Cardiac atrium fibroblast (primary cell): ENCODE data around the gene TMEM132A. TPM values are rescaled to one million over a fixed set of nuclear protein-coding genes. Genes with fewer than 3 reads are reported as not detected.

Source experiments
- total RNA-seq: library from RNA; depleted of rRNA; stranded (reverse); fragments of >200 nt; gene quantifications from 2 replicates; pipeline ENCODE4 v1.2.3, GENCODE V29; 2015

TMEM132A gene, protein sequence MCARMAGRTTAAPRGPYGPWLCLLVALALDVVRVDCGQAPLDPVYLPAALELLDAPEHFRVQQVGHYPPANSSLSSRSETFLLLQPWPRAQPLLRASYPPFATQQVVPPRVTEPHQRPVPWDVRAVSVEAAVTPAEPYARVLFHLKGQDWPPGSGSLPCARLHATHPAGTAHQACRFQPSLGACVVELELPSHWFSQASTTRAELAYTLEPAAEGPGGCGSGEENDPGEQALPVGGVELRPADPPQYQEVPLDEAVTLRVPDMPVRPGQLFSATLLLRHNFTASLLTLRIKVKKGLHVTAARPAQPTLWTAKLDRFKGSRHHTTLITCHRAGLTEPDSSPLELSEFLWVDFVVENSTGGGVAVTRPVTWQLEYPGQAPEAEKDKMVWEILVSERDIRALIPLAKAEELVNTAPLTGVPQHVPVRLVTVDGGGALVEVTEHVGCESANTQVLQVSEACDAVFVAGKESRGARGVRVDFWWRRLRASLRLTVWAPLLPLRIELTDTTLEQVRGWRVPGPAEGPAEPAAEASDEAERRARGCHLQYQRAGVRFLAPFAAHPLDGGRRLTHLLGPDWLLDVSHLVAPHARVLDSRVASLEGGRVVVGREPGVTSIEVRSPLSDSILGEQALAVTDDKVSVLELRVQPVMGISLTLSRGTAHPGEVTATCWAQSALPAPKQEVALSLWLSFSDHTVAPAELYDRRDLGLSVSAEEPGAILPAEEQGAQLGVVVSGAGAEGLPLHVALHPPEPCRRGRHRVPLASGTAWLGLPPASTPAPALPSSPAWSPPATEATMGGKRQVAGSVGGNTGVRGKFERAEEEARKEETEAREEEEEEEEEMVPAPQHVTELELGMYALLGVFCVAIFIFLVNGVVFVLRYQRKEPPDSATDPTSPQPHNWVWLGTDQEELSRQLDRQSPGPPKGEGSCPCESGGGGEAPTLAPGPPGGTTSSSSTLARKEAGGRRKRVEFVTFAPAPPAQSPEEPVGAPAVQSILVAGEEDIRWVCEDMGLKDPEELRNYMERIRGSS
- total RNA-seq, result 17.9 and 77.4 TPM in 2 replicates

DNA sequence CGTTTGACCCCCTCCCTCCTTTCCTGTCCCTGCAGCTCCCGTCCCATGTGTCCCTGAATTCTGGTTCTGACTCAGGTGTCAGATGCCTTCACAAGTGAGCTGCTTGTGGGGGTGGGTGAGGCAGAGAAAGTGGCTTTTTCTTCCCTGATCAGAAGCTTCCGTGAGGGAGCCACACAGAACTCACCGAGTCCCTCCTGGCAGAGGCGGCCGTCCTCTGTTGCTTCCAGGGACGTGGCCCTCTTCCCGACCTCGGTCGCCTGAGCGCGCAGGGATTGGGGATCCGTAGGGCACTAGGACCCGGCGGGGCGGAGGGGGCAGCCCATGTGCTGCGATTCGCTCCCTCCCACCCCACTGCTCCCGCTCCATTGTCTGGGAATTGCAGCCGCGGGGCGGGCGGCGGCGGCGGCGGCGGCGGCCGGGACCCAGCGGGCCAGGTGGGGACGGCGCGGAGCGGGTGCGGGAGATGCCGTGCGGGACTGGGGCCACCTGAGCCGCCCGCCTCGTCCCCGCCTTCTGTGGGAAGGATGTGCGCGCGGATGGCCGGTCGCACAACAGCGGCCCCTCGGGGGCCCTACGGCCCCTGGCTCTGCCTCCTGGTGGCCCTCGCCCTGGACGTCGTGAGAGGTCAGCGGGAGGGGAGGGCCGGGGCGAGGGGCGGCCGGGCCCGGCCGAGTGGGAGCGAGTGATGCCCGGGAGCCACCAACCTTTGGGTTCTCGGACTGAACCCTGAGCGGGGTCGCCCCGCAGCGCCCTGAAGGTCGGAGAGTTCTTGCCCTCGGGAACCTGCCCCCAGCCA is at the start of gene TMEM132A:
TSS of gene TMEM132A (plus strand) at position 351 of the 796 bp plus-strand sequence. CDS start at position 525, 174 bp downstream.

DNA sequence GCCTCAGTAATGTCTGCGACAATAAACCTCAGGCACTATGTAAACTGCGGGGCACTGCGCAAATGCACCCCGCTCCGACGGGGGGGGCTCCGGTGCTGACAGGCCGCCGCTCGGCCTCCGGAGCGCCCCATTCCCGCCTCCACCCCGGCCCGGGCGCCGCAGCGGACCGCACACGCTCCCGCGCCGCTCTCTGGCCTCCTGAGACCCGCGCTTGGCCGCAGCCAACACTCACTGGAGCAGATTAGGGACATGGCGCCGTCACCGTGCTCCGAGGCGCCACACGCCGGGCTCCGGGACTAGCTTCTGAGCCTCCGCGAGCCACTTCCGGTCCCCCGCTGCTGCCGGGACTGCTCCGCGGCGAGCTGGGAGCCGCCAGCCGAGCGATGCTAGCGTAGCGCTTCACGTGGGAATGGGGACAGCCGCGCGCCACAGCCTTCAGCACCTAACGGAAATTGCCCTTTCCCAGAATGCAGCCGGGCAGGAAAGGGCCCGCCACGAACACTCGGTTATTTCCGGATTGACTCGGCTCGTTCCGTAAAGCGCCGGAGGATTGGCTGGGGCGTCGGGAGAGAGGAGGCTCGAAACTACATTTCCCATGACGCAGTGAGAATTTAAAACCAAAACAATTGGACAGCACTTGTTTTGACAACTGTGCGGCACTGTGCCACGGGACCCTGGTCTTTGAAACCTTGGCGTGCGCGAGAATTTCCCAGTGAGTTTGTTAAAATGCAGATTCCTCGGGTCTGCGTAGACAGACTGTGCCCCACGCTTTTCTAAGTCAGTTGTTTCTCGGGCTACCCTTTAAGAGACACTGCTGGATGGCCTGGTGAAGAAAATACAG is 17.9 kb upstream of the TMEM132A start, which contains the start of gene PRPF19:
TSS of gene PRPF19 (minus strand) at position 454 of the 841 bp plus-strand sequence. CDS start at position 251, 203 bp downstream.

DNA sequence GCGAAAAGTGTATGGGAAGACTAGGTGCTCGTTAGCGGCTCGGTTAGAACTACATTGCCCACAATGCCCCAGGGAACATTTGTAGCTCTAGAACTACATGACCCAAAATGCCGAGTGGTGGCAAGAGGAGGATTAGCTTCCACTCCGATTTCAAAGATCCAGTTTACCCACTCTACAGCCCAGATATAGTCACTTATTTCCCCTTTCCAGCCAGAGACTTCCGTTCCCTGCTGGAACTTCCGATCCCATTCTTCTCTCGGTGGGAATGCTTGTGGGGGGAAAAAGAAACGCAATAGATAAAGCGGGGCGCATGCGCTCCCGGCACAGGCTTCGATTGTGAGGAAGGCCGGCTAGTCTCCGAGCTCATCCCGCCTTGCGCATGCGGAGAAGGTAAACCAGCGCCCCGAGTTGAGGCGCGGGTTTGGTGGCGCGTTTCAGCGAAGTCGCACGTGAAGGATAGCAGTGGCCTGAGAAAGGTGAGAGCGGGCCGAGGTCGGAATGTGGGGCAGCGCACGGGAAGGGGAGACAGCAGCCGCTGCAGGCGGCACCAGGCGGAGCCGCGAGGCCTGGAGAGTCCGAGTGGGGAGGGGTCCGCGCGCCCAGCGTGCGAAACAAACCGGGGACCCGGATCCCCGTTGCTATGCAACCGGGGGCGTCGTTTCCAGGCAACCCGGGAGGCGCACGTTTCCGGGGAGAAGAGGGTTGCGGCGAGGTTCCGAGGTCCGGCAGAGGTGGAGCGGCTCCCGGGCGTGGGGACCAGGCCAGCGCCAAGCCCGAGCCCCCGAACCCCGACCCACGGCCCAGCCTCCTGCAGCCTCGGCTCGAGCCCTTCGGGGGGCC is 10.2 kb upstream of the TMEM132A start, which contains the start of gene TMEM109:
TSS of gene TMEM109 (plus strand) at position 366 of the 840 bp plus-strand sequence. CDS start 5,536 bp downstream, outside the sequence.

DNA sequence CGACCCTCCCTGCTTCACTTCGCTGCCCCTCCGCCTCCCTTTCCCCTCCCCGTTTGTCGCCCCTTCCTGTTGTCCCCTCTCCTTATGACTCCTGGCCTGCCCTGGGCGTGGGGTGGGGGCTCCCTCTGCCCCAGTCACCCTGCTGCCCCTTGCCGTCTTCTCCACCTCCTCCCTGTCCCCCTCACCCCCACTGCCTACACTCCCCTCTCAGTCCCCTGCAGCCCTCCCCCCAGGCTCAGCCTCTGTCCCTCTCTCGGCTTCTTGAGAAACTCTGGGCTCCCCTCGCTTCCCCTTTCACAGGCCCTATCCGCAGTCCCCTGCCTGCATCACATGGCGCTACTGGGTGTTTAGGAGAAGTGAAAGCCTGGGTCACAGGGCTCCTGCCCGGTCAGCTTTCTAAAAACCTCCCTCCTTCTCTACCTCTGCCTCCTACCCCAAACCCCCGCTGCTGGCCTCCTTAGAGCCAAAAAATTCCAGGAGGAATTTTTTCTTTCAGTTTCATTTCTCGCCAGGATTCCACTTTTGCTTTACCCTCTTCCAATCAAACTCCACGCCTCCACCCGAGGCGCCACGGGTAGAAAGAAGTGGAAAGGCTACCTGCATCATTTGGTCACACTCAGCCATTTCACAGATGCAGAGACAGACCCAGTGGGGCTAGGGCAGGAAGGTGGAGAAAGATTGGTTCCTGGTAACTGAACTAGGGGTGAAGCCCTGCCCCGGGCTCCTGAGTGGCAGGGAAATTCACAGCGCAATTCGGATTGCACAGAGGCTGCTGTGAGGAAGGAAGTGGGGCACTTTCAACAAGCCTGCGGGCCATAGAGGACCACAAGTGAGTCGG is 27.9 kb downstream of the TMEM132A start, which contains the start of gene SLC15A3:
TSS of gene SLC15A3 (minus strand) at position 273 of the 838 bp plus-strand sequence. CDS start 625 bp downstream, outside the sequence.

DNA sequence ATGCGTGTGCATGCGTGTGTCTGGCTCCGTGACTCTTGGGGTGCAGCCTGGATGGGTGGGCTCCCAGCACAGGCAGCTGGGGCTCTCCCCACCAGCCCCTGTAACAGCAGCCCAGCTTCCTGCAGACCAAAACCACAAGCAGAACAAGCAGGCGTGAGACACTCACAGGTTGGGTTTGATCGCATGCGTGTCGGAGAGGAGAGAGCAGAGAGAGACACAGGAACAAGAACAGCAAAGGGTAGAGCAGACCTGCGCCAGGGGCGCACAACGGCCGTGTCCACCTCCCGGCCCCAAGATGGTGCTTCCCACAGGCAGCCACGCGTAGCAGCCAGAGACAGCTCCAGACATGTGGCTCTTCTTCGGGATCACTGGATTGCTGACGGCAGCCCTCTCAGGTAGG is 47.3 kb downstream of the TMEM132A start, which contains the start of gene CD6:
TSS of gene CD6 (plus strand) at position 161 of the 400 bp plus-strand sequence. CDS start at position 347, 186 bp downstream.

Other genes starting within 250 kb of the TMEM132A start
- not detected in 2 replicates for gene MS4A8, start 224.8 kb upstream of the TMEM132A start, total RNA-seq
- gene MS4A18, start 199.7 kb upstream of the TMEM132A start, total RNA-seq, result not detected in 2 replicates
- not detected in 2 replicates for gene MS4A15, start 167.6 kb upstream of the TMEM132A start, total RNA-seq
- gene MS4A10, start 139.1 kb upstream of the TMEM132A start, total RNA-seq, result not detected in 2 replicates
- 20.6 and 26.2 TPM in 2 replicates for gene CCDC86, start 82.3 kb upstream of the TMEM132A start, total RNA-seq
- not detected in 2 replicates for gene PTGDR2, start 68.5 kb upstream of the TMEM132A start, total RNA-seq
- gene ZP1, start 56.9 kb upstream of the TMEM132A start, total RNA-seq, result 0.18 and 0.81 TPM in 2 replicates
- 48.6 and 52.4 TPM in 2 replicates for gene PRPF19, start 17.9 kb upstream of the TMEM132A start, total RNA-seq
- gene TMEM109, start 10.3 kb upstream of the TMEM132A start, total RNA-seq, result 70.6 and 77.4 TPM in 2 replicates
- 7.6 and 16.0 TPM in 2 replicates for gene SLC15A3, start 27.7 kb downstream of the TMEM132A start, total RNA-seq
- not detected in 2 replicates for gene CD6, start 47.2 kb downstream of the TMEM132A start, total RNA-seq
- gene CD5, start 178.0 kb downstream of the TMEM132A start, total RNA-seq, result not detected in 2 replicates
- 10.5 and 12.0 TPM in 2 replicates for gene VPS37C, start 237.0 kb downstream of the TMEM132A start, total RNA-seq